Chondrocyte (in vitro differentiated cells): ENCODE measurements around the gene ANAPC15. TPM values are rescaled to one million over a fixed set of nuclear protein-coding genes. Genes with fewer than 3 reads are reported as not detected.

Experiments used
- DNase-seq: peaks from one replicate; pipeline ENCODE4 v3.0.0; 2021; ENCODE audit warnings: mixed read lengths, low spot score
- H3K27ac Mint-ChIP-seq: one replicate; pipeline ENCODE4 v1.8.0; 2021; ENCODE audit warnings: mild to moderate bottlenecking, moderate library complexity, mixed read lengths; ENCODE audit not compliant: unreplicated experiment
- H3K27me3 Mint-ChIP-seq: 2 replicates; pipeline ENCODE4 v1.8.0; 2021; ENCODE audit warnings: low read depth, mixed read lengths
- H3K36me3 Mint-ChIP-seq: 2 replicates; pipeline ENCODE4 v1.8.0; 2021; ENCODE audit warnings: low read depth, mixed read lengths
- H3K4me1 Mint-ChIP-seq: 2 replicates; pipeline ENCODE4 v1.8.0; 2021; ENCODE audit warnings: low read depth, mild to moderate bottlenecking, mixed read lengths
- H3K4me3 Mint-ChIP-seq: one replicate; pipeline ENCODE4 v1.8.0; 2021; ENCODE audit warnings: mild to moderate bottlenecking, moderate library complexity, mixed read lengths; ENCODE audit not compliant: unreplicated experiment
- H3K9me3 Mint-ChIP-seq: 2 replicates; pipeline ENCODE4 v1.8.0; 2021; ENCODE audit warnings: low read depth, mixed read lengths
- CTCF ChIP-seq: fragments of 200-600 bp; sonication (generic); IDR thresholded peaks from 2 replicates; pipeline ENCODE4 v1.5.0; 2021; ENCODE audit warnings: antibody characterized with exemption, mild to moderate bottlenecking, moderate library complexity
- microRNA-seq: library from miRNA; unstranded; fragments of <30 nt; microRNA quantifications from one replicate; pipeline ENCODE4 v1.2.0, GENCODE V29; 2020; ENCODE audit warnings: borderline number of aligned reads
- total RNA-seq: library from RNA; stranded (reverse); gene quantifications from 3 replicates; pipeline ENCODE4 v1.2.1, GENCODE V29; 2021

The ANAPC15 gene
- total RNA-seq, 1 donor from 2014 or later, result 37.6 TPM

GRCh38 chr11:72066855-72067254 lies 45.6 kb downstream of the ANAPC15 start:
- Mint-ChIP-seq H3K36me3 (peaks cover 1% of the 10 kb centered on the region), H3K27ac (no peak overlapping the region), H3K9me3 (no peaks in the 10 kb centered on the region), H3K4me1 (peaks cover 32% of the 10 kb centered on the region), H3K4me3 (no peak overlapping the region), H3K27me3 (no peaks in the 10 kb centered on the region)
- no peak for DNase-seq
- no peak for TF ChIP-seq CTCF

DNA sequence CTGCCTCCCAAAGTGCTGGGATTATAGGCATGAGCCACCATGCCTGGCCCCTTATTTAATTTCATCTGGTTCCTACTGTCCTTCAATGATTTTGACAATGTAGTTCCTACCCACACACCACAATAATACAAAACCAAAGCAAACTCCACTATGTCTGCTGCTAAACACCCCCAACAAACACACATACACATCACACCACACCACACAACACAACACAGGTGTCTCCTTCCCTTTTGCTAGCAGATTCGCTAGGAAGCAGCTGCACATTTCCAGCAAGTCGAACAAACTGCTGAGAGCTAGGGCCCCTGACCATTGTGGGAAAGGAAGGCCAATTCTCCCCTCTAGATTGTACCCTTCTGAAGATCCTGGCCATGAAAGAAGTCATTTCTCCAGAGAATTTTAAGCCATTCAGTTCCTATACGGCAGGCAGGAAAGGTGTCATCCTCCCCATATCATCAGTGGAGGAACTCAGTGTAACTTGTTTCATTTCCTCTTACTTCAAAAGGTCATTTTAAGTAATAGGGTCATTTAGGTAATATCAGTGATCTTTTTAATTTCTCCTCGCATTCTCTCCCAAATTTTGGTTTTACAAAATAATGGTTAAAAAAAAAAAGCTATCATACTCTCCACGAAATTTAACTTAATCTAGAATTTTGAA lies 50.6 kb downstream of the ANAPC15 start:
- Mint-ChIP-seq H3K27ac (no peak overlapping the region), H3K4me3 (no peak overlapping the region), H3K9me3 (no peaks in the 10 kb centered on the region), H3K36me3 (no peaks in the 10 kb centered on the region), H3K27me3 (no peaks in the 10 kb centered on the region), H3K4me1 (peaks cover 13% of the 10 kb centered on the region)
- no peak for DNase-seq
- no peak for TF ChIP-seq CTCF

Small RNAs within 50 kb of the gene (microRNA-seq; reads per million reads assigned to microRNA genes)
- gene MIR3165, result not detected

Other genes with a start within 250 kb of the ANAPC15 start
- gene DEFB131B, start 234.2 kb downstream of the ANAPC15 start, total RNA-seq, result not detected in 3 replicates
- gene XNDC1N, start 184.1 kb downstream of the ANAPC15 start, total RNA-seq, result 5.1 to 10.7 TPM (median 6.1 TPM) in 3 replicates
- 63.2 to 97.1 TPM (median 64.2 TPM) in 3 replicates for gene RNF121, start 183.6 kb downstream of the ANAPC15 start, total RNA-seq
- gene IL18BP, start 113.8 kb downstream of the ANAPC15 start, total RNA-seq, result 9.6 to 16.2 TPM (median 11.4 TPM) in 3 replicates
- gene NUMA1, start 32.2 kb downstream of the ANAPC15 start, total RNA-seq, result 112 to 133 TPM (median 119 TPM) in 3 replicates
- gene LRRC51, start 31.8 kb downstream of the ANAPC15 start, total RNA-seq, result 5.0 to 11.0 TPM (median 6.0 TPM) in 3 replicates
- gene LAMTOR1, start 9.4 kb downstream of the ANAPC15 start, total RNA-seq, result 70.5 to 74.9 TPM (median 74.7 TPM) in 3 replicates
- gene TOMT, start 6.8 kb downstream of the ANAPC15 start, total RNA-seq, result not detected in 3 replicates
- not detected in 3 replicates for gene FOLR3, start 23.0 kb upstream of the ANAPC15 start, total RNA-seq
- gene FOLR1, start 79.4 kb upstream of the ANAPC15 start, total RNA-seq, result 0.20 TPM in 1 of 3 replicates, not detected in the others
- gene FOLR2, start 104.1 kb upstream of the ANAPC15 start, total RNA-seq, result not detected in 3 replicates
- gene INPPL1, start 112.1 kb upstream of the ANAPC15 start, total RNA-seq, result 214 to 226 TPM (median 224 TPM) in 3 replicates
- gene PHOX2A, start 131.5 kb upstream of the ANAPC15 start, total RNA-seq, result not detected in 3 replicates